ENCODE results near the gene ZC3H15.

Gene ZC3H15

GRCh38 chr2:186544255-186544675 is 58.2 kb downstream of the ZC3H15 start:
- peak; percentile 94 for DNase-seq

GRCh38 chr2:186546846-186547245 is 60.8 kb downstream of the ZC3H15 start:
- DNase-seq, result peak; percentile 50

- peak; percentile 85 for DNase-seq
Measured at GRCh38 chr2:186551323-186552050, 65.4 kb downstream of the ZC3H15 start.

- DNase-seq, result peak; percentile 57
Measured at GRCh38 chr2:186554429-186554828, 68.4 kb downstream of the ZC3H15 start.

- DNase-seq, result no peak
Measured at GRCh38 chr2:186554850-186555671, 69.0 kb downstream of the ZC3H15 start.

GRCh38 chr2:186558512-186559276 is 72.6 kb downstream of the ZC3H15 start:
- peak; percentile 54 for DNase-seq

Measured in fibroblast of skin of right biceps (primary cell).